VCaP (cell line): ENCODE results near the gene PLA2G6.

Experiments used
- H3K27ac ChIP-seq: fragments of 450-650 bp; 2 replicates; pipeline ENCODE4 v1.5.1; 2017
- CTCF ChIP-seq: fragments of 450-650 bp; conservative IDR thresholded peaks from 2 replicates; pipeline ENCODE4 v1.5.1; 2017; ENCODE audit warnings: mild to moderate bottlenecking, moderate library complexity

The PLA2G6 gene

DNA sequence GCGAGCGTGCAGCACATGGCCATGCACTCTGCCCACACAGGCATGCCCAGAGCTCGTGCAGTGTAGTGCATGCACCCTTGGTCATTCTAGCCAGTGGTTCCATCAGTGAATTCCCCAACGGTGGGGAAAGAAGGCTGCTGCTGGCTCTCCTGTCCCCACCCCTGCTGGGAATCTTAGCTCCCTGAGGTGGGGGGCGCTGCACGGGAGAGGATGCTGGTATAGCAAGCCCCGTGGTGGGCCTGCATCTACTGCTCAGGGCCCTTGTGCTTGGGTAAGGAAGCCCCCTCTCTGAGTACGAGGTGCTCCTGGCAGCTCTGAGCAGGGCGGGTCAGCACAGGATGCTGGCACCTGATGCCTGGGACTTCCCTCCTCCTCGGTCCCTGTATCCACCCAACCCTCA, 52.6 kb downstream of the PLA2G6 start:
- H3K27ac ChIP-seq, result no peak overlapping the region
- TF ChIP-seq CTCF, result no peak

DNA sequence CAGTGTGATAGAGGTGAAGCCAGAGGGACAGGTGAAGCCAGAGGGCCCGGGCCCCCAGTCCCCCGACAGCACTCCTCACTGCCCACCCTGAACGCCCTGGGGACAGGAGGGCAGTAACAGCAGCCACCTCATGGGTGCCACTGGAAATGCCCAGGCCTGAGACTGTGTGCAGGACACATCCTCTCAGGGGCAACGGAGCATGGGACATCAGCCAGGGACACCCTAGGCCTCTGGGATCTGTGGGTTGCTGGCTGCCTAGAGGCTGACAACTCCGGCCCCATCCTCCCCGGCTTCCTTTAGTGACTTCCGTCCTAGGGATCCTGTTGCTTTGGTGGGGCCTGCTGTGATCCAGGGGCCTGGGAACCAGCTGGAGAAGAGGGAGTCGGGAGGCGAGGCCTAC, 53.8 kb downstream of the PLA2G6 start:
- no peak overlapping the region for H3K27ac ChIP-seq
- TF ChIP-seq CTCF, result no peak

GRCh38 chr22:38126928-38127668, 54.5 kb downstream of the PLA2G6 start:
- H3K27ac ChIP-seq, result no peak overlapping the region
- no peak for TF ChIP-seq CTCF

DNA sequence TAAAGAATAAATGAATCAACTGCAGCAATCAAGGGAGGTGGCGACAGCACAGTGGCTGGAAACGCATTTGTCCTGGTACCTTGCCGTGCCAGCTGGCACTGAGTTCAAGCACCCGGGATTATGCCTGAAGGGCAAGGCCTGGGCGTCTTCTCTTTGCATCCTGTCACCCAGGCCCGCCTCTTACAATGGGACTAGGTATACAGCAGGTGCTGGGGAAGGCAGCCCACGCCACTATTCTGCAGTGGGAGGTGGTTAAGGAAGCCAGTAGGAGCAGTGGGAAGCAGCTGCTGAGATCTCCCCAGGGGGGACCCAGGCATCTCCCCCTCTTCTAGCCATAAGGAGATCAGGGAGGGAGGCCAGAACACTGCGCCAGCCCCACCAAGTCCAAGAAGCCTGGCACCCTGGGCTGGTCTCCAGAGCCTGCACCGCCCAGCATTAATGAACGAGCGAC, 55.9 kb downstream of the PLA2G6 start:
- no peak for TF ChIP-seq CTCF
- H3K27ac ChIP-seq, result no peak overlapping the region

GRCh38 chr22:38125038-38125610, 56.5 kb downstream of the PLA2G6 start:
- TF ChIP-seq CTCF, result no peak
- no peak overlapping the region for H3K27ac ChIP-seq

- no peak overlapping the region for H3K27ac ChIP-seq
- no peak for TF ChIP-seq CTCF
Observed at GRCh38 chr22:38124236-38124974, 57.2 kb downstream of the PLA2G6 start.

- H3K27ac ChIP-seq, result no peak overlapping the region
- TF ChIP-seq CTCF, result no peak
Observed at GRCh38 chr22:38122616-38123015, 59.0 kb downstream of the PLA2G6 start.
